Muscle of leg (tissue), 11 donors: ENCODE results near the gene TBC1D7. TPM values are rescaled to one million over a fixed set of nuclear protein-coding genes. Genes with fewer than 3 reads are reported as not detected.

Experiments used
- DNase-seq: peaks from one replicate; pipeline ENCODE4 v3.0.0; 2013
- H3K27ac ChIP-seq: one replicate; pipeline ENCODE4 v1.5.1; 2013; ENCODE audit warnings: mild to moderate bottlenecking, low read length, control low read depth
- H3K27me3 ChIP-seq: one replicate; pipeline ENCODE4 v1.6.1; 2013; ENCODE audit warnings: low read length; ENCODE audit not compliant: control insufficient read depth, insufficient read depth
- H3K36me3 ChIP-seq: one replicate; pipeline ENCODE4 v1.6.1; 2013; ENCODE audit warnings: low read length; ENCODE audit not compliant: control insufficient read depth, insufficient read depth
- H3K4me1 ChIP-seq: one replicate; pipeline ENCODE4 v1.6.1; 2013; ENCODE audit warnings: low read length; ENCODE audit not compliant: control insufficient read depth, insufficient read depth
- H3K4me3 ChIP-seq: one replicate; pipeline ENCODE4 v1.5.1; 2013; ENCODE audit warnings: low read length, control low read depth
- H3K9me3 ChIP-seq: replicated peaks from 2 replicates; pipeline ENCODE4 v1.6.1; 2013; ENCODE audit warnings: low read depth, low read length; ENCODE audit not compliant: control insufficient read depth
- WGBS: methylation state at CpG from one replicate; pipeline ENCODE4 v1.1.5; 2013; ENCODE audit warnings: missing lambda C conversion rate; ENCODE audit not compliant: insufficient coverage; 5-methylcytosine and 5-hydroxymethylcytosine counted together
- polyA plus RNA-seq, 8 donors: library from polyadenylated mRNA; unstranded; fragments of 120-200 nt; gene quantifications; one replicate each; pipeline versions ENCODE4 v1.2.1 to v1.2.3, GENCODE V29; 2013; ENCODE audit warnings: inconsistent platforms in 1 of 8, low replicate concordance in 1 of 8; ENCODE audit not compliant: insufficient read length in 8 of 8, insufficient read depth in 1 of 8
- total RNA-seq: library from RNA; stranded (reverse); fragments of 120-200 nt; gene quantifications from one replicate; pipeline ENCODE4 v1.2.4, GENCODE V29; 2013

TBC1D7 gene
- total and polyA plus RNA-seq, 9 donors = 15.6 to 24.9 (median 19.1) TPM

- H3K27me3 ChIP-seq = no peaks in the 10 kb centered on the region
- 79% methylated on average over 4 of the region's 5 CpGs for WGBS
- H3K9me3 ChIP-seq = no peaks in the 10 kb centered on the region
- H3K36me3 ChIP-seq = no peaks in the 10 kb centered on the region
- no peak for DNase-seq
- H3K27ac ChIP-seq = no peak overlapping the region
- no peak overlapping the region for H3K4me3 ChIP-seq
- H3K4me1 ChIP-seq = peaks cover 23% of the 10 kb centered on the region
These were observed 42.3 kb upstream of the TBC1D7 start for GRCh38 chr6:13370623-13371022.

GRCh38 chr6:13369591-13369990 is 41.3 kb upstream of the TBC1D7 start:
- no peak for DNase-seq
- whole genome bisulfite sequencing = no CpG with 5 or more reads among the region's 1 CpG
- Histone ChIP-seq H3K27ac (no peak overlapping the region), H3K36me3 (no peaks in the 10 kb centered on the region), H3K4me3 (no peak overlapping the region), H3K4me1 (peaks cover 23% of the 10 kb centered on the region), H3K27me3 (no peaks in the 10 kb centered on the region), H3K9me3 (no peaks in the 10 kb centered on the region)

- no peaks in the 10 kb centered on the region for H3K36me3 ChIP-seq
- H3K4me1 ChIP-seq = peaks cover 23% of the 10 kb centered on the region
- H3K9me3 ChIP-seq = no peaks in the 10 kb centered on the region
- no peaks in the 10 kb centered on the region for H3K27me3 ChIP-seq
- H3K4me3 ChIP-seq = no peak overlapping the region
- no peak overlapping the region for H3K27ac ChIP-seq
- no peak for DNase-seq
These were observed 40.4 kb upstream of the TBC1D7 start for GRCh38 chr6:13368731-13369115.

- WGBS = 60% methylated on average over 1 of the region's 7 CpGs
- Histone ChIP-seq H3K4me1 (peaks cover 23% of the 10 kb centered on the region), H3K27me3 (no peaks in the 10 kb centered on the region), H3K27ac (no peak overlapping the region), H3K4me3 (no peak overlapping the region), H3K36me3 (no peaks in the 10 kb centered on the region), H3K9me3 (no peaks in the 10 kb centered on the region)
- no peak for DNase-seq
These were observed 39.9 kb upstream of the TBC1D7 start for GRCh38 chr6:13368079-13368730.

GRCh38 chr6:13367396-13367795 is 39.1 kb upstream of the TBC1D7 start:
- no peaks in the 10 kb centered on the region for H3K9me3 ChIP-seq
- H3K4me1 ChIP-seq = peaks cover 18% of the 10 kb centered on the region
- no peaks in the 10 kb centered on the region for H3K36me3 ChIP-seq
- no peak for DNase-seq
- no peak overlapping the region for H3K4me3 ChIP-seq
- H3K27ac ChIP-seq = no peak overlapping the region
- no CpG with 5 or more reads among the region's 3 CpGs for WGBS
- no peaks in the 10 kb centered on the region for H3K27me3 ChIP-seq

- no peaks in the 10 kb centered on the region for H3K36me3 ChIP-seq
- no peak for DNase-seq
- H3K9me3 ChIP-seq = no peaks in the 10 kb centered on the region
- no peak overlapping the region for H3K27ac ChIP-seq
- H3K27me3 ChIP-seq = no peaks in the 10 kb centered on the region
- no peak overlapping the region for H3K4me3 ChIP-seq
- H3K4me1 ChIP-seq = peaks cover 5% of the 10 kb centered on the region
- WGBS = 97% methylated on average over 27 of the region's 39 CpGs
These were observed 37.0 kb upstream of the TBC1D7 start for GRCh38 chr6:13365320-13365719.

- peaks cover 5% of the 10 kb centered on the region for H3K4me1 ChIP-seq
- H3K9me3 ChIP-seq = no peaks in the 10 kb centered on the region
- WGBS = 96% methylated on average over 34 of the region's 34 CpGs
- H3K4me3 ChIP-seq = no peak overlapping the region
- DNase-seq = no peak
- no peaks in the 10 kb centered on the region for H3K36me3 ChIP-seq
- no peaks in the 10 kb centered on the region for H3K27me3 ChIP-seq
- no peak overlapping the region for H3K27ac ChIP-seq
These were observed 36.5 kb upstream of the TBC1D7 start for GRCh38 chr6:13364842-13365241.

GRCh38 chr6:13362412-13362811 is 34.1 kb upstream of the TBC1D7 start:
- Histone ChIP-seq H3K9me3 (no peaks in the 10 kb centered on the region), H3K27me3 (no peaks in the 10 kb centered on the region), H3K27ac (no peak overlapping the region), H3K36me3 (no peaks in the 10 kb centered on the region), H3K4me1 (peaks cover 7% of the 10 kb centered on the region), H3K4me3 (no peak overlapping the region)
- no peak for DNase-seq
- 75% methylated on average over 2 of the region's 5 CpGs for WGBS

GRCh38 chr6:13360671-13361540 is 32.6 kb upstream of the TBC1D7 start:
- H3K27ac ChIP-seq = no peak overlapping the region

GRCh38 chr6:13359287-13359686 is 30.9 kb upstream of the TBC1D7 start:
- Histone ChIP-seq H3K36me3 (no peaks in the 10 kb centered on the region), H3K4me1 (peaks cover 19% of the 10 kb centered on the region), H3K27ac (no peak overlapping the region), H3K27me3 (no peaks in the 10 kb centered on the region), H3K4me3 (no peak overlapping the region), H3K9me3 (no peaks in the 10 kb centered on the region)
- DNase-seq = no peak
- WGBS = 80% methylated on average over 1 of the region's 6 CpGs

More at GRCh38 chr6:13360671-13361540, 32.6 kb upstream of the TBC1D7 start:
- Histone ChIP-seq H3K27me3 (no peaks in the 10 kb centered on the region), H3K4me1 (peaks cover 7% of the 10 kb centered on the region), H3K36me3 (no peaks in the 10 kb centered on the region), H3K4me3 (no peak overlapping the region), H3K9me3 (no peaks in the 10 kb centered on the region)
- 92% methylated on average over 6 of the region's 6 CpGs for WGBS
- DNase-seq = no peak
